ENCODE data around the gene PDE4A. TPM values are rescaled to one million over a fixed set of nuclear protein-coding genes. Genes with fewer than 3 reads are reported as not detected.

The PDE4A gene
- total and polyA plus RNA-seq, 2 of the 8 experiments (the other 6 are each of a cell fraction or from before 2014, with no cell fraction given) = 2.0 to 4.4 TPM

DNA sequence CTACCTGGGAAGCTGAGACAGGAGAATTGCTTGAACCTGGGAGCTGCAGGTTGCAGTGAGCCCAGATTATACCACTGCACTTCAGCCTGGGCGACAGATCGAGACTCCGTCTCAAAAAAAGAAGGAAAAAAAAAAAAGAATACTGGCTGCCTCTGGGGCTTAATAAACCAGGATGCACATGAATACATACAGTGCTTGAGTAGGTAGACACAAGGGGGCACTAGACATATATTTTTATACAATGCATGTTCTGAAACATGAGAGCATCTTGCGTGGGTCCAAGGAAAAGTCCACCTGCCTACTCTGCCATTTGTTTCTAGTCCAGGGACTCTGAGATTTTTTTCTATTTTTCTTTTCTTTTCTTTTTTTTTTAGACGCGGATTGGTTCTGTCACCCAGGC is 51.6 kb downstream of the PDE4A start:
- no peak overlapping the region for H3K18ac ChIP-seq (ENCODE audit: extremely low read depth, low read length)
- no peak overlapping the region for H3K4me3 ChIP-seq (ENCODE audit: extremely low read depth in 1 of 4, insufficient read depth in 2 of 4, low read depth in 3 of 4, low read length in 4 of 4)
- no peak overlapping the region for H2BK15ac ChIP-seq (ENCODE audit: low read length)
- no peak overlapping the region for H3K14ac ChIP-seq (ENCODE audit: insufficient read length)
- peaks cover 0 to 18% (median 10%) of the 10 kb centered on the region in 4 experiments; a peak in 6 of 7 replicates for H3K4me1 ChIP-seq (replicated peaks in 1 of 4; ENCODE audit: control insufficient read depth in 3 of 4, insufficient read depth in 4 of 4, low read length in 3 of 4)
- no peak overlapping the region for H4K5ac ChIP-seq (ENCODE audit: insufficient read length, low read depth, low read length)
- 87% methylated on average over 1 of the region's 6 CpGs; no CpG with 5 or more reads in 1 of the 2 experiments for WGBS, 2 experiments (ENCODE audit: extremely low coverage in 1 of 2, insufficient coverage in 1 of 2, insufficient read length in 1 of 2, insufficient replicate concordance in 2 of 2, low coverage in 1 of 2, low lambda C conversion rate in 2 of 2, missing lambda C conversion rate in 1 of 2)
- H3K79me2 ChIP-seq (ENCODE audit: control insufficient read depth in 1 of 2, insufficient read depth in 2 of 2, low read length in 2 of 2) = no peaks in the 10 kb centered on the region
- H2BK20ac ChIP-seq (ENCODE audit: low read length) = no peak overlapping the region
- H2AK5ac ChIP-seq (ENCODE audit: low read depth, low read length) = no peak overlapping the region
- H3K27ac ChIP-seq (ENCODE audit: low read depth, low read length) = no peak overlapping the region
- H2BK120ac ChIP-seq (replicated peaks; ENCODE audit: low read depth, low read length) = no peak overlapping the region
- H3K23me2 ChIP-seq (ENCODE audit: low read depth, low read length) = no peaks in the 10 kb centered on the region
- no peaks in the 10 kb centered on the region for H3K79me1 ChIP-seq (ENCODE audit: low read depth, low read length)
- no peak overlapping the region for H4K8ac ChIP-seq (ENCODE audit: extremely low read depth, insufficient read depth, low read length)
- no peak overlapping the region for H2BK5ac ChIP-seq (ENCODE audit: low read depth, low read length)
- H2BK12ac ChIP-seq (ENCODE audit: low read depth, low read length) = no peak overlapping the region
- no peak overlapping the region for H3K23ac ChIP-seq (ENCODE audit: insufficient read length)
- H3K27me3 ChIP-seq (replicated peaks in 1 of 4; ENCODE audit: control insufficient read depth in 3 of 4, extremely low read depth in 1 of 4, insufficient read depth in 3 of 4, low read length in 3 of 4) = no peaks in the 10 kb centered on the region
- CTCF ChIA-PET (ENCODE audit: partially characterized antibody) = interaction anchor here (0.6 to 3.3 kb wide), 8 partner anchors 12 to 237 kb away, joined by 3 to 9 read pairs (median 4); no protein-coding TSS in a partner anchor
- no peaks in the 10 kb centered on the region for H3K9me3 ChIP-seq (ENCODE audit: insufficient read depth in 2 of 2, low read depth in 1 of 2, low read length in 1 of 2)
- H3K4me2 ChIP-seq (ENCODE audit: insufficient read depth in 1 of 2, low read depth in 2 of 2, low read length in 2 of 2) = no peak overlapping the region
- H3K9ac ChIP-seq (replicated peaks in 1 of 4; ENCODE audit: extremely low read depth in 1 of 4, low read depth in 3 of 4, low read length in 3 of 4) = no peak overlapping the region
- no peak overlapping the region for H3K4ac ChIP-seq (replicated peaks; ENCODE audit: insufficient read length, low read depth, low read length)
- POLR2A ChIA-PET (ENCODE audit: partially characterized antibody) = interaction anchor here (1.6 kb wide), 1 partner anchor 172 kb away, joined by 3 read pairs; no protein-coding TSS in a partner anchor
- H4K20me1 ChIP-seq (replicated peaks in 1 of 2; ENCODE audit: control insufficient read depth in 1 of 2, insufficient read depth in 2 of 2, low read length in 2 of 2) = no peaks in the 10 kb centered on the region
- FAIRE-seq = no peak
- no peak overlapping the region for H4K91ac ChIP-seq (replicated peaks; ENCODE audit: insufficient read length, low read length)
- H3K56ac ChIP-seq (replicated peaks; ENCODE audit: insufficient read length, low read depth, low read length) = no peak overlapping the region
- H3K36me3 ChIP-seq (ENCODE audit: control insufficient read depth in 2 of 4, insufficient read depth in 4 of 4, low read length in 3 of 4) = no peaks in the 10 kb centered on the region
- DNase-seq (ENCODE audit: low read depth in 1 of 2, low spot score in 2 of 2) = no peak
- H2AFZ ChIP-seq (ENCODE audit: low read length) = no peak overlapping the region
- no peak for TF ChIP-seq KDM5A (IDR thresholded peaks at IDR 0.05; ENCODE audit: low read length)
- no peak for TF ChIP-seq SRF (IDR thresholded peaks at IDR 0.05; ENCODE audit: low read depth, low read length)
- no peak for TF ChIP-seq TEAD4 (IDR thresholded peaks at IDR 0.05; ENCODE audit: low read depth, low read length)
- no peak for TF ChIP-seq POU5F1 (IDR thresholded peaks at IDR 0.05; ENCODE audit: low read depth, low read length)
- TF ChIP-seq TAF7 (optimal IDR thresholded peaks at IDR 0.05; ENCODE audit: borderline replicate concordance, low read depth, low read length) = no peak
- TF ChIP-seq GABPA (IDR thresholded peaks at IDR 0.05; ENCODE audit: borderline replicate concordance, insufficient read depth, low read length) = no peak
- no peak for TF ChIP-seq CREB1 (IDR thresholded peaks at IDR 0.05)
- TF ChIP-seq CTBP2 (IDR thresholded peaks at IDR 0.05; ENCODE audit: borderline replicate concordance, insufficient read depth, insufficient read length, low read length) = no peak
- TF ChIP-seq CBX8 (IDR thresholded peaks at IDR 0.05; ENCODE audit: borderline replicate concordance, low read depth, low read length) = no peak
- no peak for TF ChIP-seq NANOG (IDR thresholded peaks at IDR 0.05; ENCODE audit: insufficient read depth, low read depth, low read length, poor library complexity, severe bottlenecking)
- no peak for TF ChIP-seq SUZ12 (IDR thresholded peaks at IDR 0.05; ENCODE audit: low read length)
- TF ChIP-seq PHF8 (conservative IDR thresholded peaks at IDR 0.05; ENCODE audit: low read depth, low read length) = no peak
- no peak for TF ChIP-seq EGR1 (IDR thresholded peaks at IDR 0.05; ENCODE audit: borderline replicate concordance, low read depth, low read length)
- no peak for TF ChIP-seq CHD1 (IDR thresholded peaks at IDR 0.05; ENCODE audit: low read depth, low read length)
- no peak for TF ChIP-seq MAFK (IDR thresholded peaks at IDR 0.05; ENCODE audit: low read depth, low read length)

All from H1 (cell line).